DOHH2 (cell line): Measurements from ENCODE around the gene RNF213.
"Not testable (repeated sequence)": the region's sequence is repeated elsewhere in the genome, so short reads cannot be mapped to it uniquely, and the experiment has no call there.

Experiments used
- H3F3A ChIP-seq: fragments of 200-600 bp; sonication (generic), shearing (Covaris generic); 2 replicates; pipeline ENCODE4 v1.6.0; 2016; ENCODE audit warnings: antibody characterized with exemption, mild to moderate bottlenecking; ENCODE audit not compliant: control insufficient read depth, insufficient read depth
- H3K27ac ChIP-seq: fragments of 200-600 bp; sonication (generic); 2 replicates; pipeline ENCODE4 v1.5.1; 2014; ENCODE audit warnings: low read depth, mild to moderate bottlenecking, low read length, moderate library complexity
- H3K27me3 ChIP-seq: fragments of 200-600 bp; sonication (generic); 2 replicates; pipeline ENCODE4 v1.6.1; 2014; ENCODE audit warnings: mild to moderate bottlenecking, low read length, mixed read lengths; ENCODE audit not compliant: control insufficient read depth
- H3K36me3 ChIP-seq: fragments of 200-600 bp; sonication (generic); 2 replicates; pipeline ENCODE4 v1.6.1; 2014; ENCODE audit warnings: mild to moderate bottlenecking, low read length, moderate library complexity, mixed read lengths; ENCODE audit not compliant: control insufficient read depth
- H3K4me1 ChIP-seq: fragments of 200-600 bp; sonication (generic); 2 replicates; pipeline ENCODE4 v1.6.1; 2014; ENCODE audit warnings: mild to moderate bottlenecking, low read length, mixed read lengths; ENCODE audit not compliant: control insufficient read depth
- H3K4me2 ChIP-seq: fragments of 200-600 bp; sonication (generic); 2 replicates; pipeline ENCODE4 v1.6.0; 2014; ENCODE audit warnings: mild to moderate bottlenecking, low read length, moderate library complexity
- H3K4me3 ChIP-seq: fragments of 200-600 bp; sonication (generic); 2 replicates; pipeline ENCODE4 v1.5.1; 2014; ENCODE audit warnings: mild to moderate bottlenecking, low read length, mixed read lengths
- H3K79me2 ChIP-seq: fragments of 200-600 bp; sonication (generic); 2 replicates; pipeline ENCODE4 v1.6.1; 2014; ENCODE audit warnings: mild to moderate bottlenecking, low read length, mixed read lengths; ENCODE audit not compliant: control insufficient read depth
- H3K9me2 ChIP-seq: fragments of 200-600 bp; sonication (generic); replicated peaks from 2 replicates; pipeline ENCODE4 v1.6.1; 2014; ENCODE audit warnings: mild to moderate bottlenecking, low read length, mixed read lengths; ENCODE audit not compliant: control insufficient read depth
- H3K9me3 ChIP-seq: fragments of 200-600 bp; sonication (generic); 2 replicates; pipeline ENCODE4 v1.6.1; 2014; ENCODE audit warnings: antibody characterized with exemption, low read length, mixed read lengths; ENCODE audit not compliant: control insufficient read depth, insufficient read depth
- H4K20me1 ChIP-seq: fragments of 200-600 bp; sonication (generic); 2 replicates; pipeline ENCODE4 v1.6.0; 2014; ENCODE audit warnings: low read depth, mild to moderate bottlenecking, antibody characterized with exemption, low read length, moderate library complexity; ENCODE audit not compliant: control insufficient read depth, insufficient read depth
- CTCF ChIP-seq: fragments of 200-600 bp; sonication (generic); IDR thresholded peaks from one replicate; pipeline ENCODE4 v1.5.1; 2014; ENCODE audit warnings: antibody characterized with exemption, mild to moderate bottlenecking, low read depth, low read length; ENCODE audit not compliant: poor library complexity, severe bottlenecking
- EZH2phosphoT487 ChIP-seq: fragments of 200-600 bp; sonication (generic); IDR thresholded peaks from 2 replicates; pipeline ENCODE4 v1.6.1; 2017; ENCODE audit warnings: borderline replicate concordance, mild to moderate bottlenecking, antibody characterized with exemption, low read length, moderate library complexity, mixed read lengths

Gene RNF213

GRCh38 chr17:80295559-80295958 lies 34.9 kb downstream of the RNF213 start:
- Histone ChIP-seq H3K9me3 (no peaks in the 10 kb centered on the region), H3K36me3 (no peaks in the 10 kb centered on the region), H3K4me2 (no peak overlapping the region), H4K20me1 (no peaks in the 10 kb centered on the region), H3K4me1 (no peaks in the 10 kb centered on the region), H3K27ac (no peak overlapping the region), H3K4me3 (no peak overlapping the region), H3K9me2 (no peaks in the 10 kb centered on the region), H3K79me2 (no peaks in the 10 kb centered on the region), H3K27me3 (no peaks in the 10 kb centered on the region), H3F3A (no peaks in the 10 kb centered on the region)
- TF ChIP-seq EZH2phosphoT487 (no peak), CTCF (no peak)

GRCh38 chr17:80296221-80296620 lies 35.6 kb downstream of the RNF213 start:
- Histone ChIP-seq H3K4me2 (no peak overlapping the region), H3K27ac (no peak overlapping the region), H4K20me1 (no peaks in the 10 kb centered on the region), H3K79me2 (no peaks in the 10 kb centered on the region), H3K9me3 (no peaks in the 10 kb centered on the region), H3K9me2 (no peaks in the 10 kb centered on the region), H3K27me3 (no peaks in the 10 kb centered on the region), H3K36me3 (no peaks in the 10 kb centered on the region), H3K4me1 (no peaks in the 10 kb centered on the region), H3K4me3 (no peak overlapping the region), H3F3A (no peaks in the 10 kb centered on the region)
- TF ChIP-seq CTCF (no peak), EZH2phosphoT487 (no peak)

- Histone ChIP-seq H3K79me2 (no peaks in the 10 kb centered on the region), H4K20me1 (no peaks in the 10 kb centered on the region), H3K9me2 (no peaks in the 10 kb centered on the region), H3K4me3 (no peak overlapping the region), H3K27me3 (no peaks in the 10 kb centered on the region), H3F3A (no peaks in the 10 kb centered on the region), H3K4me2 (no peak overlapping the region), H3K27ac (no peak overlapping the region), H3K36me3 (no peaks in the 10 kb centered on the region), H3K4me1 (no peaks in the 10 kb centered on the region), H3K9me3 (no peaks in the 10 kb centered on the region)
- TF ChIP-seq CTCF: no peak
- TF ChIP-seq EZH2phosphoT487: no peak
Observed at GRCh38 chr17:80297996-80298560, 37.4 kb downstream of the RNF213 start.

GRCh38 chr17:80299350-80300100 lies 38.9 kb downstream of the RNF213 start:
- not testable (repeated sequence) for H3K4me1 ChIP-seq, H3K9me3 ChIP-seq, H3K36me3 ChIP-seq, H3K4me2 ChIP-seq, H3K4me3 ChIP-seq, H3K27ac ChIP-seq, H3K9me2 ChIP-seq, H3K79me2 ChIP-seq, H4K20me1 ChIP-seq, H3K27me3 ChIP-seq, H3F3A ChIP-seq

- H3K4me1 ChIP-seq, H3K4me2 ChIP-seq, H3F3A ChIP-seq, H4K20me1 ChIP-seq, H3K4me3 ChIP-seq, H3K36me3 ChIP-seq, H3K27ac ChIP-seq, H3K9me3 ChIP-seq, H3K27me3 ChIP-seq, H3K9me2 ChIP-seq, H3K79me2 ChIP-seq: not testable (repeated sequence)
Observed at GRCh38 chr17:80300756-80301155, 40.1 kb downstream of the RNF213 start.
